GM11168 (cell line): ENCODE data around the gene SPATA2L.
"Not testable (repeated sequence)": the region's sequence is repeated elsewhere in the genome, so short reads cannot be mapped to it uniquely, and the experiment has no call there.

ENCODE experiments used
- in situ Hi-C: fragments of 300-500 bp; cut with MboI; formaldehyde crosslinking; loops from one replicate; pipeline ENCODE4 v1.12.0; 2022; ENCODE audit warnings: low sequenced_read_pairs; ENCODE audit not compliant: unreplicated experiment

SPATA2L gene

GRCh38 chr16:89667000-89667399 lies 34.5 kb downstream of the SPATA2L start:
- in situ Hi-C loops, result not testable (repeated sequence)

GRCh38 chr16:89664238-89664637 lies 37.3 kb downstream of the SPATA2L start:
- in situ Hi-C loops, result not testable (repeated sequence)

GRCh38 chr16:89661215-89661614 lies 40.3 kb downstream of the SPATA2L start:
- in situ Hi-C loops, result no loop called here

GRCh38 chr16:89660146-89660545 lies 41.4 kb downstream of the SPATA2L start:
- in situ Hi-C loops, result no loop called here

- in situ Hi-C loops, result loop anchor here (10.0 kb wide), 1 partner anchor 94 kb away; the partner anchor contains the start of gene RPL13
Measured at GRCh38 chr16:89658221-89658879, 43.2 kb downstream of the SPATA2L start.

GRCh38 chr16:89657442-89658220 lies 43.9 kb downstream of the SPATA2L start, which contains the start of the genes CHMP1A and SPATA33:
Gene CHMP1A (minus strand): TSS chr16:89657708. CDS start chr16:89657588, 120 bp downstream.
Gene SPATA33 (plus strand): TSS chr16:89657836. CDS start chr16:89657912, 76 bp downstream.
- in situ Hi-C loops, result loop anchor here (10.0 kb wide), 1 partner anchor 93 kb away; the partner anchor contains the start of gene RPL13

- in situ Hi-C loops, result loop anchor here (10.0 kb wide), 1 partner anchor 92 kb away; the partner anchor contains the start of gene RPL13
Measured at GRCh38 chr16:89656435-89657121, 44.9 kb downstream of the SPATA2L start.

- in situ Hi-C loops, result loop anchor here (10.0 kb wide), 1 partner anchor 90 kb away; the partner anchor contains the start of gene RPL13
Measured at GRCh38 chr16:89655062-89655643, 46.4 kb downstream of the SPATA2L start.

- in situ Hi-C loops, result loop anchor here (10.0 kb wide), 1 partner anchor 89 kb away; the partner anchor contains the start of gene RPL13
Measured at GRCh38 chr16:89653656-89654295, 47.7 kb downstream of the SPATA2L start.

GRCh38 chr16:89651584-89651983 lies 49.9 kb downstream of the SPATA2L start:
- in situ Hi-C loops, result loop anchor here (10.0 kb wide), 1 partner anchor 87 kb away; the partner anchor contains the start of gene RPL13

GRCh38 chr16:89646906-89647305 lies 54.6 kb downstream of the SPATA2L start:
- in situ Hi-C loops, result no loop called here
